ENCODE results near the gene TTC7B.

GRCh38 chr14:90573385-90574105 lies 242.7 kb downstream of the TTC7B start:
- TF ChIP-seq, protein P1, sequence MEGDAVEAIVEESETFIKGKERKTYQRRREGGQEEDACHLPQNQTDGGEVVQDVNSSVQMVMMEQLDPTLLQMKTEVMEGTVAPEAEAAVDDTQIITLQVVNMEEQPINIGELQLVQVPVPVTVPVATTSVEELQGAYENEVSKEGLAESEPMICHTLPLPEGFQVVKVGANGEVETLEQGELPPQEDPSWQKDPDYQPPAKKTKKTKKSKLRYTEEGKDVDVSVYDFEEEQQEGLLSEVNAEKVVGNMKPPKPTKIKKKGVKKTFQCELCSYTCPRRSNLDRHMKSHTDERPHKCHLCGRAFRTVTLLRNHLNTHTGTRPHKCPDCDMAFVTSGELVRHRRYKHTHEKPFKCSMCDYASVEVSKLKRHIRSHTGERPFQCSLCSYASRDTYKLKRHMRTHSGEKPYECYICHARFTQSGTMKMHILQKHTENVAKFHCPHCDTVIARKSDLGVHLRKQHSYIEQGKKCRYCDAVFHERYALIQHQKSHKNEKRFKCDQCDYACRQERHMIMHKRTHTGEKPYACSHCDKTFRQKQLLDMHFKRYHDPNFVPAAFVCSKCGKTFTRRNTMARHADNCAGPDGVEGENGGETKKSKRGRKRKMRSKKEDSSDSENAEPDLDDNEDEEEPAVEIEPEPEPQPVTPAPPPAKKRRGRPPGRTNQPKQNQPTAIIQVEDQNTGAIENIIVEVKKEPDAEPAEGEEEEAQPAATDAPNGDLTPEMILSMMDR (optimal IDR thresholded peaks at IDR 0.05 in 1 of 3, IDR thresholded peaks at IDR 0.05 in 1 of 3, conservative IDR thresholded peaks at IDR 0.05 in 1 of 3; ENCODE audit: extremely low read depth in 1 of 3, insufficient read depth in 2 of 3, low read length in 3 of 3) = no peak
- TF ChIP-seq EZH2 (IDR thresholded peaks at IDR 0.05; ENCODE audit: low read length) = no peak

Measured in keratinocyte (primary cell).